GM12892 (cell line): Measurements from ENCODE around the gene CSAD.

Source experiments
- POLR2A ChIP-seq: IDR thresholded peaks from 2 replicates; pipeline ENCODE4 v1.6.1; 2011; ENCODE audit warnings: low read depth, low read length, control low read depth
- POLR2AphosphoS5 ChIP-seq: IDR thresholded peaks from 2 replicates; pipeline ENCODE4 v1.6.1; 2011; ENCODE audit warnings: low read depth, low read length, control low read depth

DNA sequence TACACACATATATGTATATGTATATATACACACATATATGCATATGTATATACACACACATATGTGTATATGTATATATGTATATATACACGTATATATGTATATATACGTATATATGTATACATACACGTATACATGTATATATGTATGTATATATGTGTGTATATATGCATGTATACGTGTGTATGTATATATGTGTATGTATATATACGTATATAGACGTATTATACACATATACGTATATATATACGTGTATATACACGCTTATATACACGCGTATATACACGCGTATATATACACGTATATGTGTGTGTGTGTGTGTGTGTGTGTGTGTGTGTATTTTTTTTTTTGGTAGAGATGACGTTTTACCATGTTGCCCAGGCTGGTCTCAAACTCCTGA, 33.1 kb downstream of the CSAD start:
- TF ChIP-seq POLR2A (no peak), POLR2AphosphoS5 (no peak)
